ENCODE results near the gene TMEM269.
A peak's percentile ranks its signal among the peaks of the same experiment; 100 is the strongest.

TMEM269 gene, protein sequence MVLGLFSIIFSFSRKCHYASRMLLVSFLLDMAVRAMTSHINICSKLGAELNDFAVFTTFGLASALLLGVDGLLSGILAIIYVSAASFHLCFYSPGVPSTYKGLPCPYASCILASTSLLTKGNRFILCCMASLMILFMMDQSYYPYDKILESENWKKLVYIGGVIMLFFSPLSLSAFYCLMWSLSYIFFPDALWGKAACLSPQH

GRCh38 chr1:42784946-42785693 is at the start of gene TMEM269:
TSS of gene TMEM269 (plus strand) at chr1:42784991. CDS start at chr1:42789894, 4,903 bp downstream.
- Mint-ChIP-seq H3K27me3 (no peaks in the 10 kb centered on the region), H3K36me3 (peaks cover 6% of the 10 kb centered on the region), H3K4me1 (ENCODE audit: low read depth) (peaks cover 15% of the 10 kb centered on the region), H3K9me3 (ENCODE audit: low read depth) (no peaks in the 10 kb centered on the region), H3K4me3 (peak within 1 kb of the TSS; percentile 80), H3K27ac (peak within 1 kb of the TSS; percentile 34)

DNA sequence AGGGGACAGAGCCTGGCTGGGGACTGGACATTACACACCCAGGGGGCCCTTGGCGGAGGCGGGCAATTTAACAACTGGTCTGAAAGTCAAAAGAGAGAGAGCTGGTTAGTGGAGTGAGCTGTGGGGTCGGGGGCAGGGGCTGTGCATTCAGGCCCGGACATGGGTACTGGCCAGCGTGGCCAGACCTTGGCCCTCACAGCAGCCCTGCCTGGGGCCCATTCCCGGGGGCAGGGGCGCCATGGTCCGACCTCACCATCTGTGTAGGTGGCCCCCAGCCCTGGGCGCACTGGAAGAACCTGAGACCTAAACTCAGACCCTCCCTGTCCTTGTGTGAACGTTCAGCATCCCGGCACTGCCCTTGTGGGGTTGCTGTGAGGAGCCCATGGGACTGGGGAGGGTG is 49.7 kb upstream of the TMEM269 start:
- Mint-ChIP-seq H3K4me3 (no peak overlapping the region), H3K36me3 (no peaks in the 10 kb centered on the region), H3K9me3 (ENCODE audit: low read depth) (no peaks in the 10 kb centered on the region), H3K27me3 (no peaks in the 10 kb centered on the region), H3K27ac (no peak overlapping the region), H3K4me1 (ENCODE audit: low read depth) (peaks cover 9% of the 10 kb centered on the region)

GRCh38 chr1:42735477-42736105 is 49.2 kb upstream of the TMEM269 start:
- Mint-ChIP-seq H3K4me3 (no peak overlapping the region), H3K36me3 (no peaks in the 10 kb centered on the region), H3K27ac (no peak overlapping the region), H3K4me1 (ENCODE audit: low read depth) (peaks cover 9% of the 10 kb centered on the region), H3K27me3 (no peaks in the 10 kb centered on the region), H3K9me3 (ENCODE audit: low read depth) (no peaks in the 10 kb centered on the region)

GRCh38 chr1:42736152-42736551 is 48.6 kb upstream of the TMEM269 start:
- Mint-ChIP-seq H3K4me3 (no peak overlapping the region), H3K4me1 (ENCODE audit: low read depth) (peaks cover 9% of the 10 kb centered on the region), H3K27ac (no peak overlapping the region), H3K27me3 (no peaks in the 10 kb centered on the region), H3K9me3 (ENCODE audit: low read depth) (no peaks in the 10 kb centered on the region), H3K36me3 (no peaks in the 10 kb centered on the region)

DNA sequence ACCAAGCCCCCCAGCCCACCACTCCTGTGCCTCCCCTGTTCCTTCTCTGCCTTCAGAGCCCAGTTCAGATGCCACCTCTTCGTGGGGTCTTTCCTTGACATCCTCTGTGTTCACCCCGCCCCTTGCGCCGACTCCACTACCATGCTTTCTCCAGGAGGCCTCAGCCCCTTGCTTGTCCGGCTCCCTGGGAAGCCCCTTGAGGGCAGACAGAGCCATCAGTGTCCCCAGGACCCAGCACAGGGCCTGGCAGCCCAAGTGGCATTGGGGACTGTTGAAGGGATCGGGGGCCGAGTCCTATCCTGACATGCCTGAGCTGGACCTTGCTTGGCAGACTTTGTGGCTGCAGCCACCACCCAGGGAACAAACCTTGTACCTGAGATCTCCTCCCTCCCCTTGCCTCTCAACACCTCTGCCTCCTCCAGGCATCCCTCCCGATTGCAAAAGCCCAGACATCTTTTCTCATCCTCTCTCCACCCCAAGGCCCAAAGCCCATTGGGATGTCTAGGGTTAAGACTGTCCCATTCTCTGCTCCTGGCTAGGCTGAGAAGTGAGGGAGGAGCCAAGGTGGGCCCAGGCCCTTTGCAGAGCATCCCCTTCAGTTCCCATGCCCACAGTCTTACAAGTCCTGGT is 48.1 kb upstream of the TMEM269 start:
- no peaks in the 10 kb centered on the region for H3K9me3 Mint-ChIP-seq (ENCODE audit: low read depth)
- no peak overlapping the region for H3K27ac Mint-ChIP-seq
- H3K36me3 Mint-ChIP-seq = no peaks in the 10 kb centered on the region
- no peaks in the 10 kb centered on the region for H3K27me3 Mint-ChIP-seq
- no peak overlapping the region for H3K4me3 Mint-ChIP-seq
- H3K4me1 Mint-ChIP-seq (ENCODE audit: low read depth) = peaks cover 9% of the 10 kb centered on the region

- Mint-ChIP-seq H3K4me1 (ENCODE audit: low read depth) (peaks cover 9% of the 10 kb centered on the region), H3K27me3 (no peaks in the 10 kb centered on the region), H3K4me3 (no peak overlapping the region), H3K27ac (no peak overlapping the region), H3K9me3 (ENCODE audit: low read depth) (no peaks in the 10 kb centered on the region), H3K36me3 (no peaks in the 10 kb centered on the region)
Observed at GRCh38 chr1:42737257-42737656, 47.5 kb upstream of the TMEM269 start.

- H3K36me3 Mint-ChIP-seq = no peaks in the 10 kb centered on the region
- H3K4me3 Mint-ChIP-seq = no peak overlapping the region
- H3K4me1 Mint-ChIP-seq (ENCODE audit: low read depth) = peaks cover 9% of the 10 kb centered on the region
- H3K27ac Mint-ChIP-seq = no peak overlapping the region
- H3K27me3 Mint-ChIP-seq = no peaks in the 10 kb centered on the region
- H3K9me3 Mint-ChIP-seq (ENCODE audit: low read depth) = no peaks in the 10 kb centered on the region
Observed at GRCh38 chr1:42737986-42738677, 46.7 kb upstream of the TMEM269 start.

DNA sequence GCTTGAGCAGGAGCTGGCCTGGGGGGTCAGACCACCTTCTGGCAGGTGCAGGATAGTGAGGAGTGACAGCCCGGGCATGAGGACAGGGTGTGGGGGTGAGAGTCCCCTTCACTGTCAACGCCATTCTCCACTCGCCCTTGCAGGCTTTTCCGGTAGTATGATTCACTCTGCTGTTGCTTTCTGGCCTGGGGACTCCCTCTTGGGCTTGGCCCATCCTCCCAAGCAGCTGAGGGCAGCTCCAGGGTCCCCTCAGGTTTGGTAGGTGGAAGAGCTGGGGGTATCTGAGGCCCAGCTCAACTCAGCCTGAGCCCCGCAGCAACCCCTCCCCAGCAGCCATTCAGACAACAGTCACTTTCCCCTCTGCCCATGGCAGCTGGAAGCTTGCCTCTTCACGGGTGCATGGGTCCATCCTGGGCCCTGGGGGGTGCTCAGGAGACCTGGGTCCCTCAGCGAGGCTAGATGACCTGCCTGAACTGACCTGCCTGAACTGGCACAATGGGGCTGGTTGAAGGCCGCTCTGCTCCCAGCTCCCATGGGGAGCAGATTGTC is 46.0 kb upstream of the TMEM269 start:
- H3K36me3 Mint-ChIP-seq = no peaks in the 10 kb centered on the region
- no peak overlapping the region for H3K4me3 Mint-ChIP-seq
- no peaks in the 10 kb centered on the region for H3K27me3 Mint-ChIP-seq
- no peaks in the 10 kb centered on the region for H3K9me3 Mint-ChIP-seq (ENCODE audit: low read depth)
- H3K4me1 Mint-ChIP-seq (ENCODE audit: low read depth) = peaks cover 9% of the 10 kb centered on the region
- no peak overlapping the region for H3K27ac Mint-ChIP-seq

GRCh38 chr1:42739753-42740700 is 44.8 kb upstream of the TMEM269 start, which contains the start of gene CLDN19:
TSS of gene CLDN19 (minus strand) at chr1:42740236. CDS start at chr1:42740063, 173 bp downstream.
- Mint-ChIP-seq H3K27ac (no peak within 1 kb of the TSS), H3K36me3 (no peaks in the 10 kb centered on the region), H3K27me3 (no peaks in the 10 kb centered on the region), H3K4me1 (ENCODE audit: low read depth) (peaks cover 9% of the 10 kb centered on the region), H3K9me3 (ENCODE audit: low read depth) (no peaks in the 10 kb centered on the region), H3K4me3 (no peak within 1 kb of the TSS)

- H3K9me3 Mint-ChIP-seq (ENCODE audit: low read depth) = no peaks in the 10 kb centered on the region
- no peaks in the 10 kb centered on the region for H3K27me3 Mint-ChIP-seq
- H3K27ac Mint-ChIP-seq = no peak overlapping the region
- no peak overlapping the region for H3K4me3 Mint-ChIP-seq
- H3K4me1 Mint-ChIP-seq (ENCODE audit: low read depth) = peaks cover 9% of the 10 kb centered on the region
- H3K36me3 Mint-ChIP-seq = no peaks in the 10 kb centered on the region
Observed at GRCh38 chr1:42740851-42741580, 43.8 kb upstream of the TMEM269 start.

DNA sequence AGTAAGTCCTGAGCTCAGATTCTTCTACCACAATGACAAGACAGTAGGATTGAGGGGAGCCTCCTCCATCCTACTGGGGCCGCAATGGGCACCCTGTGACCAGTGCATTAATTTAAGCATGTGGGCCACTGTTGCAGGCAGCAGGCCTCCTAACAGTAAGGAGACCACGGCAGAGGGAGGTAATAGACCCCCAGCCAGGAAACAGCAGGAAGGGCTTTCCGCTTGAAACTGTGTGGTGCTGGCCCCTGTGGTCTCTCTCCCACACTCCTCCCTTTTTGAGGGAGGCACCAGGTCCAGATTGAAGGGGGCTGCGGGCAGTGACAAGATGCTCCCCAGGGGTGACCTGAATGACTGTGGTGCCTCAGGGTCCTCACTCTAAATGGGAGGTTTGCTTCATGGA is 43.1 kb upstream of the TMEM269 start:
- Mint-ChIP-seq H3K4me3 (no peak overlapping the region), H3K27me3 (no peaks in the 10 kb centered on the region), H3K9me3 (ENCODE audit: low read depth) (no peaks in the 10 kb centered on the region)

DNA sequence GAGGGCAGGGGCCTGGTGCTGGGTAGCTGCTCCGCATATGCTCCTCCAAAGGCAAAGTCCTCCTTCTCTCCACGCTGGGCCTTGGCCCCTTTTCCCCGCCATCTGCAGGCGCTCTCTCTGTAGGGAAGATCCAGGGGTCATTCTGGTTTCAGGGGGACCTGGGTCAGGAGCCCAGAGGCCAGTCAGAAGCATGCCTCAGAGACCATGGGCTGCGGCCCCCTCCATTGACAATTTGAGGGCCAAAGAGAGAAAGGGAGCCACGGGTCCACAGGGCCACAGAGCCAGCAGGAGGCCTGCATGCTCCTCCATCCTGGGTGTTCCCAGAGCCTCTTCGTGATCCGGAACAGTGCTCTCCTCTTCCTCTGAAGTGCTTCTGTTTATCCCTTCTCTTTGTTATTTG is 42.6 kb upstream of the TMEM269 start:
- H3K36me3 Mint-ChIP-seq = no peaks in the 10 kb centered on the region
- H3K27ac Mint-ChIP-seq = no peak overlapping the region
- no peaks in the 10 kb centered on the region for H3K27me3 Mint-ChIP-seq
- H3K9me3 Mint-ChIP-seq (ENCODE audit: low read depth) = no peaks in the 10 kb centered on the region
- H3K4me3 Mint-ChIP-seq = no peak overlapping the region
- peaks cover 3% of the 10 kb centered on the region for H3K4me1 Mint-ChIP-seq (ENCODE audit: low read depth)

More for the DNA sequence above, 43.1 kb upstream of the TMEM269 start:
- Mint-ChIP-seq H3K36me3 (no peaks in the 10 kb centered on the region), H3K4me1 (ENCODE audit: low read depth) (peaks cover 7% of the 10 kb centered on the region), H3K27ac (no peak overlapping the region)

Measured in activated naive CD8-positive, alpha-beta T cell (primary cell).